ENCODE measurements around the gene RNF181.
"Not testable (repeated sequence)": the region's sequence is repeated elsewhere in the genome, so short reads cannot be mapped to it uniquely, and the experiment has no call there.

RNF181 gene

GRCh38 chr2:85599468-85600234, 4.1 kb downstream of the RNF181 start:
- Mint-ChIP-seq H3K27me3 (ENCODE audit: low read depth, poor library complexity) (no peaks in the 10 kb centered on the region), H3K4me3 (no peak overlapping the region), H3K36me3 (ENCODE audit: low read depth) (no peaks in the 10 kb centered on the region), H3K4me1 (peaks cover 48% of the 10 kb centered on the region), H3K9me3 (no peaks in the 10 kb centered on the region), H3K27ac (peak overlapping the region; percentile 66)
- TF ChIP-seq CTCF (IDR thresholded peaks at IDR 0.05), result no peak
- DNase-seq, result no peak

GRCh38 chr2:85600235-85600575, 4.7 kb downstream of the RNF181 start:
- no peaks in the 10 kb centered on the region for H3K9me3 Mint-ChIP-seq
- peaks cover 49% of the 10 kb centered on the region for H3K4me1 Mint-ChIP-seq
- no peaks in the 10 kb centered on the region for H3K27me3 Mint-ChIP-seq (ENCODE audit: low read depth, poor library complexity)
- peak overlapping the region; percentile 48 for H3K27ac Mint-ChIP-seq
- no peak for DNase-seq
- no peak overlapping the region for H3K4me3 Mint-ChIP-seq
- TF ChIP-seq CTCF (IDR thresholded peaks at IDR 0.05), result no peak
- no peaks in the 10 kb centered on the region for H3K36me3 Mint-ChIP-seq (ENCODE audit: low read depth)

GRCh38 chr2:85600951-85601770, 5.6 kb downstream of the RNF181 start:
- Mint-ChIP-seq H3K9me3 (no peaks in the 10 kb centered on the region), H3K4me1 (peaks cover 50% of the 10 kb centered on the region)

DNA sequence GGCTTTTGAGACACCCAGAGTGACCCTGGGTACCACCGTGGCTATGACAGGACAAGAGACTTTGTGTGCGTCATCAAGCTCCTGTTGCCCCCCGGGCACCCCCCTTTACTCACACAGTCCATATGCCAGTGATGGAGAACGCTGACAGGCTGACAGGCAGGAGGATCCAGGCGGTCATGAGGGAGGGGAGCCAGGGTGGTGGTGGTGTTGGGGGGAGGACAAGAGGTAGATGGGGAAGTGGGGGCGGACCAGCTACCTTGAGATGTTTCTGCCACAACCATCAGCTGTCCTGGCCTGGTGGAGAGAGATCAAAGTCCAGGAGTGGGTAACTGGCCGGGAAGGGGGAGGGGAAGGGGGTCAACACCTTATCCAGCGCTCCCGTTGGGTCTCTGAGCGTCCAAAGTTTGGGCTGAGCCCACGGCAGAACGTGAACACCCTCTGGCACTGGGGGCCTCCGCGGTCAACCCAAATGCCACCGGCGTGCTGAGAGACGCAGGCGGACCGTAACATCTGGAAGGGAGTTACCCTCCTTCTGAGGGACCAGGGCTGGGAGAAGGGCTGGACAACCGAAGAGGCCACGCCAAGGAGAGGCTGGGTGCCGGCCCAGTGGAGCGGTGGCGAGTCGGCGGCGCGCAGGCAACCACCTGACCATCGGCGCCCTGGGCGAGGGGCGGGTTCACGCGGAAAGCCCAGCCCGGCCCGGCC, 6.4 kb downstream of the RNF181 start:
- H3K36me3 Mint-ChIP-seq (ENCODE audit: low read depth), result peaks cover 8% of the 10 kb centered on the region
- H3K27ac Mint-ChIP-seq, result peak overlapping the region; percentile 57
- H3K4me1 Mint-ChIP-seq, result peaks cover 43% of the 10 kb centered on the region
- DNase-seq, result peak; percentile 72
- TF ChIP-seq CTCF (IDR thresholded peaks at IDR 0.05), result no peak
- no peaks in the 10 kb centered on the region for H3K27me3 Mint-ChIP-seq (ENCODE audit: low read depth, poor library complexity)
- H3K4me3 Mint-ChIP-seq, result peak overlapping the region; percentile 88
- H3K9me3 Mint-ChIP-seq, result no peaks in the 10 kb centered on the region

More at GRCh38 chr2:85600951-85601770, 5.6 kb downstream of the RNF181 start:
- no peak for TF ChIP-seq CTCF (IDR thresholded peaks at IDR 0.05)
- H3K27ac Mint-ChIP-seq, result no peak overlapping the region
- no peaks in the 10 kb centered on the region for H3K27me3 Mint-ChIP-seq (ENCODE audit: low read depth, poor library complexity)
- no peak for DNase-seq
- H3K36me3 Mint-ChIP-seq (ENCODE audit: low read depth), result peaks cover 5% of the 10 kb centered on the region
- peak overlapping the region; percentile 88 for H3K4me3 Mint-ChIP-seq

DNA sequence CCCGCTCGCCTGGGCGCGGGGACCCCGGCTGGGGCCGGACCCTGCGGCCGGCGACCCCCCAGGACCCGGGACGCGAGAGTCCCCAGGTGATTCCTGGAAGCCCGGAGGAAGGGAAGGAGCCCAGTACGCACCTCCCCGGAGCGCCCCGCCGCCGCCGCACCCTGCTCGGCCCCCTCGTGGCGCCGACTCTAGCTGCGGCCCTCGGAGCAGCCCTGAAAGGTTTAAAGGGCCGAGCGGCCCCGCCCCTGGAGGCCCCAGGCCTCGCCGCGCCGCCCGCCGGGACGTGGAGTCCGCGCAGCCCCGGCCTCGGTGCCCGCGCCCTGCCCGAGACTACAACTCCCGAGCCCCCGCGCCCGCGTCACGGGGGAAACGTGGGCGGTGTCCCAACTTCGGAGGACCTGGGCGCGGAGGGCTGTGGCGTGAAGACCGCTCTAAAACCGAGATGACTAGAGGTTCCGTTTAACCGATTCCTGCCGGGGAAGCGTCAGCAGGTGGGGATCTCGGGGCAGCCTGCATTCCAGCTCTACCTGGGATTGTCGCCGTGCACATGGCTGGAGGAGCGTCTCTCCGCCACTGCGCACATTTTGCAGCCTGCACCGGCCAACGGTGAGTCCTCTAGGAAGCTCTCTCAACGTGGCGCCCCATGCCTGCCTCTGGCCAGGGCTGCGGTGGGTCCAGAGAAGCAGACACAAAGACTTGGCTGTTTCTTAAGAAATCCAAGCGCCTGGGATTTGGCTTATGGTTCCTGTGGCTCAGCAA, 7.1 kb downstream of the RNF181 start, which contains the start of gene TMEM150A:
Gene TMEM150A (minus strand): TSS at position 223 of the 759 bp plus-strand sequence. CDS start 750 bp downstream, outside the sequence.
- Mint-ChIP-seq H3K27me3 (ENCODE audit: low read depth, poor library complexity) (no peaks in the 10 kb centered on the region), H3K36me3 (ENCODE audit: low read depth) (peaks cover 13% of the 10 kb centered on the region), H3K4me1 (peaks cover 39% of the 10 kb centered on the region), H3K27ac (peak within 1 kb of the TSS; percentile 97), H3K4me3 (peak within 1 kb of the TSS; percentile 90), H3K9me3 (no peaks in the 10 kb centered on the region)
- no peak for TF ChIP-seq CTCF (IDR thresholded peaks at IDR 0.05)
- peak; percentile 89 for DNase-seq

DNA sequence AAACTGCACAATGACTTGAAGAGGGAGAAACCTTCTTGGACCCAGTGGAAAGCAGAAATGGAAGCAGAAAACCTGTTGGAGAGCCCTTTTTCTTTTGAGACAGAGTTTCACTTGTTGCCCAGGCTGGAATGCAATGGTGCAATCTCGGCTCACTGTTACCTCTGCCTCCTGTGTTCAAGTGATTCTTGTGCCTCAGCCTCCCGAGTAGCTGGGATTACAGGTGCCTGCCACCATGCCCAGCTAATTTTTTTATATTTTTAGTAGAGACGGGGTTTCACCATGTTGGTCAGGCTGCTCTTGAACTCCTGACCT, 8.5 kb downstream of the RNF181 start:
- H3K27ac Mint-ChIP-seq, result peak overlapping the region; percentile 84
- H3K9me3 Mint-ChIP-seq; H3K27me3 Mint-ChIP-seq (ENCODE audit: low read depth, poor library complexity); DNase-seq; H3K4me3 Mint-ChIP-seq: not testable (repeated sequence)
- peaks cover 25% of the 10 kb centered on the region for H3K36me3 Mint-ChIP-seq (ENCODE audit: low read depth)
- peaks cover 50% of the 10 kb centered on the region for H3K4me1 Mint-ChIP-seq
